OCI-LY7 (cell line): ENCODE results near the gene ANTKMT.
A peak's percentile ranks its signal among the peaks of the same experiment; 100 is the strongest.
"Not testable (repeated sequence)": the region's sequence is repeated elsewhere in the genome, so short reads cannot be mapped to it uniquely, and the experiment has no call there.

ENCODE experiments used
- EZH2phosphoT487 ChIP-seq: fragments of 200-600 bp; sonication (generic); IDR thresholded peaks from 2 replicates; pipeline ENCODE4 v1.6.1; 2018; ENCODE audit warnings: low read depth, borderline replicate concordance, mild to moderate bottlenecking, mixed run types, antibody characterized with exemption, low read length, moderate library complexity, mixed read lengths
- TF ChIP-seq, protein P1 (sequence below): fragments of 200-600 bp; sonication (generic); conservative IDR thresholded peaks from 2 replicates; pipeline ENCODE4 v1.5.1; 2014; ENCODE audit warnings: mild to moderate bottlenecking, antibody characterized with exemption, low read length, moderate library complexity, mixed read lengths

DNA sequence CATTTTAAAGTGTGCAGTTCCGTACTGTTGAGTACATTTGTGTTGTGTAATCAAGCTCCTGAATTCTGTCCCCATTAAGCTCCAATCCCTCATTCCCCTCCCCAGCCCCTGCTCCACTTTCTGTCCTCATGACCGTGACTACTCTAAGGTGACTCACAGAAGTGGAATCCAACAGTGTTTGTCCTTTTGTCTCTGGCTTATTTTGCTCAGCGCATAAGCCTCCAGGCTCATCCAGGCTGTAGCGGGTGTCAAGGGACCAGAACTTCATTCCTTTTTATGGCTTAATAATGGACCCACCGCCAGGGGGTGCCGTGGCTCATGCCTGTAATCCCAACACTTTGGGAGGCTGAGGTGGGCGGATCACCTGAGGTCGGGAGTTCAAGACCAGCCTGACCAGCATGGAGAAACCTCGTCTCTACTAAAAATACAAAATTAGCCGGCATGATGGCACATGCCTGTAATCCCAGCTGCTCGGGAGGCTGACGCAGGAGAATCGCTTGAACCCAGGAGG, 8.2 kb upstream of the ANTKMT start:
- TF ChIP-seq, protein P1, sequence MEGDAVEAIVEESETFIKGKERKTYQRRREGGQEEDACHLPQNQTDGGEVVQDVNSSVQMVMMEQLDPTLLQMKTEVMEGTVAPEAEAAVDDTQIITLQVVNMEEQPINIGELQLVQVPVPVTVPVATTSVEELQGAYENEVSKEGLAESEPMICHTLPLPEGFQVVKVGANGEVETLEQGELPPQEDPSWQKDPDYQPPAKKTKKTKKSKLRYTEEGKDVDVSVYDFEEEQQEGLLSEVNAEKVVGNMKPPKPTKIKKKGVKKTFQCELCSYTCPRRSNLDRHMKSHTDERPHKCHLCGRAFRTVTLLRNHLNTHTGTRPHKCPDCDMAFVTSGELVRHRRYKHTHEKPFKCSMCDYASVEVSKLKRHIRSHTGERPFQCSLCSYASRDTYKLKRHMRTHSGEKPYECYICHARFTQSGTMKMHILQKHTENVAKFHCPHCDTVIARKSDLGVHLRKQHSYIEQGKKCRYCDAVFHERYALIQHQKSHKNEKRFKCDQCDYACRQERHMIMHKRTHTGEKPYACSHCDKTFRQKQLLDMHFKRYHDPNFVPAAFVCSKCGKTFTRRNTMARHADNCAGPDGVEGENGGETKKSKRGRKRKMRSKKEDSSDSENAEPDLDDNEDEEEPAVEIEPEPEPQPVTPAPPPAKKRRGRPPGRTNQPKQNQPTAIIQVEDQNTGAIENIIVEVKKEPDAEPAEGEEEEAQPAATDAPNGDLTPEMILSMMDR = peak; percentile 73
- not testable (repeated sequence) for TF ChIP-seq EZH2phosphoT487
